CD8-positive, alpha-beta memory T cell (primary cell): ENCODE data around the gene TSPEAR. TPM values are rescaled to one million over a fixed set of nuclear protein-coding genes. Genes with fewer than 3 reads are reported as not detected.

Source experiments
- CTCF ChIA-PET: fragments of 350-600 bp; sonication (Branson Sonifier 250); formaldehyde crosslinking; loops from one replicate; lab custom pipeline; 2021; ENCODE audit warnings: antibody characterized with exemption; lab: Charles Lee
- POLR2A ChIA-PET: fragments of 350-600 bp; sonication (Branson Sonifier 250); formaldehyde crosslinking; loops from one replicate; lab custom pipeline; 2021; ENCODE audit warnings: antibody characterized with exemption; lab: Charles Lee
- DNase-seq, 5 donors: peaks; one replicate each; pipeline versions ENCODE4 v3.0.0 to v3.0.0-alpha.2; 2020 to 2022; ENCODE audit warnings: mixed read lengths in 1 of 5
- H3K27ac ChIP-seq: one replicate; pipeline ENCODE4 v1.7.0; 2013; ENCODE audit warnings: low read depth, mild to moderate bottlenecking, low read length, moderate library complexity
- H3K27me3 ChIP-seq: 2 replicates; pipeline ENCODE4 v1.7.0; 2013; ENCODE audit warnings: low read length, mild to moderate bottlenecking; ENCODE audit not compliant: insufficient read depth, poor library complexity, severe bottlenecking
- H3K36me3 ChIP-seq: 2 replicates; pipeline ENCODE4 v1.7.0; 2013; ENCODE audit warnings: mild to moderate bottlenecking, low read length, moderate library complexity; ENCODE audit not compliant: insufficient read depth
- H3K4me1 ChIP-seq: 2 replicates; pipeline ENCODE4 v1.7.0; 2013; ENCODE audit warnings: mild to moderate bottlenecking, low read length, moderate library complexity; ENCODE audit not compliant: insufficient read depth
- H3K4me3 ChIP-seq: 2 replicates; pipeline ENCODE4 v1.7.0; 2013; ENCODE audit warnings: mild to moderate bottlenecking, low read length
- H3K9me3 ChIP-seq: 2 replicates; pipeline ENCODE4 v1.7.0; 2013; ENCODE audit warnings: mild to moderate bottlenecking, low read length
- H3K27ac Mint-ChIP-seq, 8 donors: one replicate each; pipeline ENCODE4 v1.8.0; 2020 to 2021; ENCODE audit warnings: mixed read lengths in 8 of 8, mild to moderate bottlenecking in 6 of 8, inconsistent platforms in 3 of 8, moderate library complexity in 3 of 8
- H3K27me3 Mint-ChIP-seq, 2 donors: one replicate each; pipeline ENCODE4 v1.8.0; 2020 to 2021; ENCODE audit warnings: mixed read lengths in 2 of 2, mild to moderate bottlenecking in 1 of 2, moderate library complexity in 1 of 2
- H3K36me3 Mint-ChIP-seq, 3 donors: one replicate each; pipeline ENCODE4 v1.8.0; 2020 to 2021; ENCODE audit warnings: mixed read lengths in 3 of 3, inconsistent platforms in 1 of 3, mild to moderate bottlenecking in 1 of 3
- H3K4me1 Mint-ChIP-seq, 3 donors: one replicate each; pipeline ENCODE4 v1.8.0; 2020 to 2021; ENCODE audit warnings: mixed read lengths in 3 of 3, inconsistent platforms in 1 of 3, mild to moderate bottlenecking in 1 of 3
- H3K4me3 Mint-ChIP-seq, 7 donors: one replicate each; pipeline ENCODE4 v1.8.0; 2020 to 2021; ENCODE audit warnings: mixed read lengths in 7 of 7, mild to moderate bottlenecking in 6 of 7, moderate library complexity in 4 of 7, inconsistent platforms in 2 of 7
- H3K9me3 Mint-ChIP-seq, 5 donors: one replicate each; pipeline ENCODE4 v1.8.0; 2020 to 2022; ENCODE audit warnings: mixed read lengths in 5 of 5, mild to moderate bottlenecking in 3 of 5, moderate library complexity in 2 of 5, inconsistent platforms in 1 of 5
- polyA plus RNA-seq: library from polyadenylated mRNA; unstranded; fragments of 300-500 nt; fragmentation: Illumina TruSeq; gene quantifications from one replicate; pipeline ENCODE4 v1.2.3, GENCODE V29; 2021
- total RNA-seq, 2 experiments: library from RNA; stranded (reverse); gene quantifications; one replicate each; pipeline ENCODE4 v1.2.3, GENCODE V29; 2021

TSPEAR gene
- total and polyA plus RNA-seq, 3 experiments from 2014 or later, result 0.05 TPM; not detected in 2

DNA sequence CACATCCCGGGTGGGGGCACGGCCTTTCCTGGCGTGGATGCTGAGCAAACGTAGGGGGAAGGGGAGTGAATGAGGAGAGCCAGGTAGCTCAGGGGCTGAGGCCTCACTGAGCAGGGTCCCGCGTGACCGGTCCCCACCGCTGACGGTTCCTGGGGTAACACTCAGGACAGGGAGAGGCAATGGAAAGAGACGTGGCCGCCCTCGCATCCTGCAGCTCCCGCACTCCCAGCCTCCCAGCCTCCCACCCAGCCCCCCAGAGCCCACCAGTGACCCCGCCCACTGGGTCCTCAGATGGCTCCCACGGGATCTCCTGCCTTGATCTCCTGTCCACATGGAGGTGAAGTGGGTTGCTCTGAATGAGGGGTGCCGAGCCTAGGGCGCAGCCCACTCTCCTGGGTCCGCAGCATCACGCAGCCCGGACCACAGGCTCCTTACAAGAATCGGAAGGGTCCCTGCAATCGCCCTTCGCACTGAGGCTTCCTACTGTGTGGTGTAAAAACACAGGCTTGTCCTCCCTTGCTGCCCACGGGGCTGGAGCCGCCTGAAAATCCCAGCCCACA, 2.4 kb downstream of the TSPEAR start:
- Mint-ChIP-seq H3K4me3 (peak overlapping the region in 5 of 7 donors; percentile 64 to 78 (median 67)), H3K27me3 (peaks cover 75 to 83% of the 10 kb centered on the region in 2 donors), H3K27ac (peak overlapping the region in 1 of 8 donors; percentile 76), H3K9me3 (peaks cover 5 to 19% (median 16%) of the 10 kb centered on the region in 5 donors), H3K36me3 (peaks cover 0 to 4% (median 0%) of the 10 kb centered on the region in 3 donors), H3K4me1 (peaks cover 27 to 46% (median 46%) of the 10 kb centered on the region in 3 donors)
- peak in 1 of 5 donors; percentile 37 for DNase-seq
- H3K4me1 ChIP-seq, result peaks cover 35% of the 10 kb centered on the region
- no peak overlapping the region for H3K27ac ChIP-seq
- ChIA-PET POLR2A (interaction anchor here (0.8 kb wide), 1 partner anchor 52 kb away, joined by 3 read pairs; no protein-coding TSS in a partner anchor), CTCF (interaction anchor here (1.1 to 2.2 kb wide), 2 partner anchors 33 to 90 kb away, joined by 4 to 6 read pairs; no protein-coding TSS in a partner anchor)
- H3K4me3 ChIP-seq, result no peak overlapping the region
- H3K36me3 ChIP-seq, result no peaks in the 10 kb centered on the region
- no peaks in the 10 kb centered on the region for H3K9me3 ChIP-seq
- H3K27me3 ChIP-seq, result peaks cover 79% of the 10 kb centered on the region

DNA sequence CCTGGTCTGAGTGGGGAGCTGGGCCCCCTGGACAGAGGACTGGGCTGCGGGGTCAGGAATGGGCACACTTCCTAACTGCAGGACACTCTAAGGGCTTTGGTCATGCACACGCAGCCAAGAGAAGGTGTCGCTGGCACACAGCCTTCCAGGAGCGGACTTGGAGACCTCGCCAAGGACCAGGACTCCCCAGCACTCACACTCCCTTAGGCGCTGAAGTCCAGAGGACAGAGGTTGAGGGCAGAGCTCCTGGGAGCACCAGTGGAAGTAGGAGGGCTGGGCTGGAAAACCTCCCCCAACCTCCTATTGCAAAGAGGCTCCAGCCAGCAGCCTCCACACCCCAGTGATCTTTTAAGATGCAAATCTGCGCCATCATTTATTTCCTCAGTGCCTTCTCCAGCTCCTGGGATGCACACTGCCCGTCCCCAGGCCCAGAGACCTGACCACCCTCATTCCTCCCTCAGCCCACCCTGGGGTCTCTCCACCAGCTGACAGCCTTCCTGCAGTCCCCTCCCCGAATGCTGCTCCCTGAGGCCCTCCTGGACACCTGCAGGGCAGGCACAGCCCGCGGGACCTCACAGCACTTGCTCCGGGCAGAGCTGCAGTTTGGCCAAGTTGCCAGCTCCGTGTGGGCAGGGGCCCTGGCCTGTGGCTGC, 3.0 kb downstream of the TSPEAR start:
- Mint-ChIP-seq H3K27me3 (peaks cover 69 to 80% of the 10 kb centered on the region in 2 donors), H3K4me3 (peak overlapping the region in 5 of 7 donors; percentile 10 to 51 (median 37)), H3K27ac (no peak overlapping the region), H3K4me1 (peaks cover 27 to 46% (median 46%) of the 10 kb centered on the region in 3 donors), H3K36me3 (peaks cover 0 to 4% (median 0%) of the 10 kb centered on the region in 3 donors), H3K9me3 (peaks cover 5 to 19% (median 16%) of the 10 kb centered on the region in 5 donors)
- H3K36me3 ChIP-seq, result no peaks in the 10 kb centered on the region
- H3K9me3 ChIP-seq, result no peaks in the 10 kb centered on the region
- ChIA-PET CTCF (no interaction called here), POLR2A (no interaction called here)
- peaks cover 35% of the 10 kb centered on the region for H3K4me1 ChIP-seq
- no peak overlapping the region for H3K27ac ChIP-seq
- peak in 1 of 5 donors; percentile 39 for DNase-seq
- H3K27me3 ChIP-seq, result peaks cover 78% of the 10 kb centered on the region
- no peak overlapping the region for H3K4me3 ChIP-seq

DNA sequence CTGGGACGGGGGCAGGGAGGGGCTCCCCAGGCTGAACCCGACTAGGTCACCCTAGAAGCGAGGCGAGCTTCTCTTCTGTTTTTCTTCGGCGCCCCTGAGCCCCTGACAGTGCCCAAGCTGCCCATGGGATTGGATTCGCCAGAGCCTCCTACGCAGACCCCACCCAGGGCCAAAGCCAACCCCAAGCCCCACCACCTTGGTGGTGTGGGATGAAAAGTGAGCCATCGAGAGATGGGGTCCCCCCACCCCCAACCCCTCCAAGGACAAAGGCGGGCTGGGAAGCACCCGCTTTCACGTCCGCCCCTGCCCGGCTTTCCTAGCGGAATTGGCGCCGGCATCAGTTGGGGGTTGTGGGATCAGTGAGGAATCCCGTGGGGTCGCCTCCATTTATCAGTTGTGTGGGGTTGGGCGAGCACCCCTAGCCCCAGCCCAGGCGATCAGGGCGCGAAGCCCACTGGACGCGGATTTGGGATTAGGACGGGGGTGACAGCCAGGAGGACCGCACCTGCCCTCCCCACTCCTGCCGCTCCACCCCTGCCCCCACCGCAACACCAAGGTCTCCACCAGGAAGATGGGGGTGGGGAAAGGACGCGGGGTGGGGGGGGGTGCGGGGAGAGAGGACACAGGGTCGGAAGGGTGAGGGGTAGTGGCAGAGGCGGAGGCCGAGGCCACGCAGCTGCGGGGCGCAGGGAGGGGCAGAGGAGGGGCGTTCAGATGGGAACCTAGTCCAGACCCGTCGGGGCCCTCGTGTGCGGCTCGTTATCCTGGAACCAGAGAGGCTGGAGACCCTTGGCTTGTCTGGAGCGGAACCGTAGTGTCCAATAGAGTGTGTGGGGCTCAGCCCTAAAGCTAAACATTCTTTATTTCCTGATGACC, 4.4 kb downstream of the TSPEAR start:
- H3K27me3 ChIP-seq, result peaks cover 72% of the 10 kb centered on the region
- Mint-ChIP-seq H3K27me3 (peaks cover 67 to 79% of the 10 kb centered on the region in 2 donors), H3K4me1 (peaks cover 27 to 46% (median 41%) of the 10 kb centered on the region in 3 donors), H3K36me3 (peaks cover 0 to 4% (median 0%) of the 10 kb centered on the region in 3 donors), H3K27ac (peak overlapping the region in 1 of 8 donors; percentile 60), H3K9me3 (peaks cover 5 to 19% (median 16%) of the 10 kb centered on the region in 5 donors), H3K4me3 (no peak overlapping the region)
- H3K27ac ChIP-seq, result no peak overlapping the region
- ChIA-PET POLR2A (no interaction called here), CTCF (no interaction called here)
- DNase-seq, result peak in 1 of 5 donors; percentile 26
- H3K4me1 ChIP-seq, result peaks cover 35% of the 10 kb centered on the region
- no peak overlapping the region for H3K4me3 ChIP-seq
- H3K9me3 ChIP-seq, result no peaks in the 10 kb centered on the region
- H3K36me3 ChIP-seq, result no peaks in the 10 kb centered on the region

DNA sequence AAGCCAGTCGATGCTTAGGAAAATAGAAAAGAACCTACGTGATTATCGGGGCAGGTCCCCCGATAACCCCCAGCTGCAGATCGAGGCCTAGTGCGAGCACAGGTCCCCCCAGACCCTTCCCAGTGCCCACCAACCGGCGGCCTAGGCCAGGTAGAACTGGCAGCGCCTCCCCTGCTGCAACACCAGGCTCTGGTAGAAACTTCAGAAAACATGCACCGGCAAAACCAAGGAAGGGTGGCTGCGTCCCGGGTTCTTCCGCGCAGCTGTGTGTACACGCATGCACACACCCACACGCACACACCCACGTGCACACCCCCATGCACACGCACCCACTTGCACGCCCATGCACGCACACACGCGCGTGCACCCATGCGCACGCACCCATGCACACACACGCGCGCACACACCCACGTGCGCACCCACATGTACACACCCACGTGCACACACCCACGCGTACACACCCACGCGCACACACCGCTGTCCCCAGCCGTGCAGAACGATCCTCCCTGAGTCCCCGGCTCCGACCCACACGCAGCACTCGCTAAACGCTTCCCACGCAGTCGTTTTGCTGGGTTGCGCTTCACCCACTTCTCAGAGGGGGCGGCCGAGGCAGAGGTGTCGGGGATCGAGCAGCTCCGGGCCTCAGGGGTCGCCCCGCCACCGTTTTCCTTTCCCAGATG, 5.2 kb downstream of the TSPEAR start:
- Mint-ChIP-seq H3K27ac (peak overlapping the region in 1 of 8 donors; percentile 43), H3K27me3 (peaks cover 71 to 79% of the 10 kb centered on the region in 2 donors), H3K9me3 (peaks cover 5 to 19% (median 16%) of the 10 kb centered on the region in 5 donors), H3K36me3 (peaks cover 0 to 4% (median 0%) of the 10 kb centered on the region in 3 donors), H3K4me3 (peak overlapping the region in 1 of 7 donors; percentile 28), H3K4me1 (peaks cover 25 to 39% (median 35%) of the 10 kb centered on the region in 3 donors)
- ChIA-PET POLR2A (no interaction called here), CTCF (no interaction called here)
- peak in 1 of 5 donors; percentile 41 for DNase-seq
- Histone ChIP-seq H3K27ac (no peak overlapping the region), H3K4me1 (peaks cover 30% of the 10 kb centered on the region), H3K36me3 (no peaks in the 10 kb centered on the region), H3K9me3 (no peaks in the 10 kb centered on the region), H3K4me3 (no peak overlapping the region), H3K27me3 (peaks cover 74% of the 10 kb centered on the region)

DNA sequence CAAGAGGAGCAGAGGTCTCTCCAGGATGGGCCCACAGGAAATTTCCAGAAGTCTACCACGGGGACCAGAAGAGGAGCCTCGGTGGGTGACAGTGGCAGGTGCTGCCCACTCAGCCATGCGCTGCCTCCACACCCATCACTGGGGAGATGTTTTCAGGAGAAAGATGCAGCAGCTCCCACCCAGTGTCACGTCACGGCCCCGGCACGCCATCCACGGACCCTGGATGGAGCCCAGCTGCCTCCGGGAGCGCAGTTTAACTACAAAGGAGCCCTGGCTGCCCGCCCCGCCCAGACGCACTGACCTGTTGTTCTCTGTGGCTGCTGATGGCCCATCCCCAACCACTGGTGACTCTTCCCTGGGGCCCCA, 6.8 kb downstream of the TSPEAR start:
- Mint-ChIP-seq H3K27me3 (peaks cover 70 to 78% of the 10 kb centered on the region in 2 donors), H3K4me3 (no peak overlapping the region), H3K27ac (peak overlapping the region in 1 of 8 donors; percentile 57), H3K9me3 (peaks cover 5 to 19% (median 16%) of the 10 kb centered on the region in 5 donors), H3K4me1 (peaks cover 14 to 25% (median 21%) of the 10 kb centered on the region in 3 donors), H3K36me3 (peaks cover 0 to 4% (median 0%) of the 10 kb centered on the region in 3 donors)
- Histone ChIP-seq H3K36me3 (no peaks in the 10 kb centered on the region), H3K27me3 (peaks cover 66% of the 10 kb centered on the region), H3K9me3 (no peaks in the 10 kb centered on the region), H3K4me3 (no peak overlapping the region), H3K4me1 (peaks cover 14% of the 10 kb centered on the region), H3K27ac (no peak overlapping the region)
- no peak for DNase-seq
- ChIA-PET CTCF (no interaction called here), POLR2A (no interaction called here)

DNA sequence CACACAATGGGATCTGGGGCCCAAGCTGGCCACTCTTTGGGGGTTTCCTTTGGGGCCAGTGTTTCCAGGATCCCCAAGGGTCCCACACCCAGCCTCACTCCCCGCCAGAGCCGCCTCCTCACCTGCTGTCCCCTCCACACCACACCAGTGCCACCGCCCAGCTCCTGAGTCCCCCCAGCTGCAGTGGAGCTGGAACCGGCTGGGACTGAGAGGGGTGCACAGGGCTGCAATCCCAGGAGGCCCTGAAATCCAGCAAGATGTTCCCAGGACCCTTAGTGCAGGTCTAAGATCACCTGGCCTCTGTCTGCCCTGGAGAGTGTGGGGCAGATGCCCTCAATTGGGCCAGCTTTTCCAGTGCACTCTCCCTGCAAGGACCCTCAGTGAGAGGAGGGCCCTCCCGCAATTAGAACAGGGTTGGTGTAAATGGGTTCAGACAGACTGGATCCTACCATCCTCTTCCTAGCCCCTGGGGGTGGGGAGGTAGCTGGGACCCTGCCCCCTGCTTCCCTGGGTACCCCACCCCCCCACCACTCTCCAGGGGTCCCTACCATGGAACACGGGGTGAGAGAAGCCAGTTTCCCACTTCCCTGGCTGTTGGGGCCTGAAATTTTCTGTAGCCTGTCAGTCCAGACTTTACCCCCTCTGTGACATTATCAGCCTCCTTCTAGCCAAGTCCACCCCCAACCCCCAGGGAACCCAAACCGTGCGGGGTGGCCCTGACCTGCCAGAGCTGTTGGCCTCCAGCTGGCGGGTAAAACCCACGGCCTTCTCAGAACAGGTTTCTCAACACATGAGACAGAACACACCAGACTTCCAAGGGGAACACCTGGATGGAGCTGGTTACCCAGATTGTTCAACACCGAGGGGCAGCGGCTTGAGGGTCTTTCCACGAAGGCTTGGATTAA, 7.4 kb downstream of the TSPEAR start:
- H3K27me3 ChIP-seq, result peaks cover 61% of the 10 kb centered on the region
- no peaks in the 10 kb centered on the region for H3K36me3 ChIP-seq
- peak in 1 of 5 donors; percentile 42 for DNase-seq
- peaks cover 5 to 19% (median 16%) of the 10 kb centered on the region in 5 donors for H3K9me3 Mint-ChIP-seq
- H3K36me3 Mint-ChIP-seq, result peaks cover 0 to 4% (median 0%) of the 10 kb centered on the region in 3 donors
- no peak overlapping the region for H3K4me3 ChIP-seq
- ChIA-PET CTCF (no interaction called here), POLR2A (no interaction called here)
- H3K27ac ChIP-seq, result no peak overlapping the region
- H3K9me3 ChIP-seq, result no peaks in the 10 kb centered on the region
- H3K27ac Mint-ChIP-seq, result no peak overlapping the region
- H3K4me1 Mint-ChIP-seq, result peaks cover 10 to 19% (median 14%) of the 10 kb centered on the region in 3 donors
- peaks cover 68 to 76% of the 10 kb centered on the region in 2 donors for H3K27me3 Mint-ChIP-seq
- H3K4me3 Mint-ChIP-seq, result no peak overlapping the region
- peaks cover 8% of the 10 kb centered on the region for H3K4me1 ChIP-seq
